Thoracic aorta (tissue), 2 donors: ENCODE data around the gene DCANP1. TPM values are rescaled to one million over a fixed set of nuclear protein-coding genes. Genes with fewer than 3 reads are reported as not detected.

ENCODE experiments used
- ATAC-seq: fragments of 150-250 bp; one replicate; pipeline ENCODE4 v1.8.0; 2017; ENCODE audit warnings: low read depth; ENCODE audit not compliant: insufficient number of reproducible peaks, low FRiP score
- DNase-seq: peaks from one replicate; pipeline ENCODE4 v3.0.0-alpha.2; 2020; ENCODE audit warnings: low spot score
- H3K27ac ChIP-seq, 2 donors: fragments of 200-600 bp; sonication (generic); 1 replicate in 1 of 2; 2 replicates in 1 of 2; pipeline ENCODE4 v1.5.1; 2016; ENCODE audit warnings: mild to moderate bottlenecking in 2 of 2, moderate library complexity in 2 of 2
- H3K27me3 ChIP-seq: fragments of 200-600 bp; sonication (generic); replicated peaks from 2 replicates; pipeline ENCODE4 v1.6.0; 2016; ENCODE audit warnings: mild to moderate bottlenecking; ENCODE audit not compliant: insufficient read depth
- H3K36me3 ChIP-seq: fragments of 200-600 bp; sonication (generic); one replicate; pipeline ENCODE4 v1.5.1; 2016
- H3K4me1 ChIP-seq, 2 donors: fragments of 200-600 bp; sonication (generic); 1 replicate in 1 of 2; 2 replicates in 1 of 2; pipeline versions ENCODE4 v1.5.1 to v1.6.0; 2016; ENCODE audit warnings: low read depth in 2 of 2, mild to moderate bottlenecking in 1 of 2; ENCODE audit not compliant: control insufficient read depth in 1 of 2
- H3K4me3 ChIP-seq: fragments of 200-600 bp; sonication (generic); 2 replicates; pipeline ENCODE4 v1.5.1; 2016; ENCODE audit warnings: mild to moderate bottlenecking
- H3K9me3 ChIP-seq: fragments of 200-600 bp; sonication (generic); 2 replicates; pipeline ENCODE4 v1.5.1; 2016
- total RNA-seq, 2 donors: library from RNA; depleted of rRNA; stranded (reverse); fragments of >200 nt; gene quantifications; one replicate each; pipeline versions ENCODE4 v1.1.0 to v1.2.3, GENCODE V29; 2016
- TF ChIP-seq, protein P1 (sequence below): fragments of 200-600 bp; sonication (generic); IDR thresholded peaks from one replicate; pipeline ENCODE4 v1.5.1; 2019; ENCODE audit warnings: antibody characterized with exemption

Gene DCANP1
- total RNA-seq, 2 donors from 2014 or later = not detected

DNA sequence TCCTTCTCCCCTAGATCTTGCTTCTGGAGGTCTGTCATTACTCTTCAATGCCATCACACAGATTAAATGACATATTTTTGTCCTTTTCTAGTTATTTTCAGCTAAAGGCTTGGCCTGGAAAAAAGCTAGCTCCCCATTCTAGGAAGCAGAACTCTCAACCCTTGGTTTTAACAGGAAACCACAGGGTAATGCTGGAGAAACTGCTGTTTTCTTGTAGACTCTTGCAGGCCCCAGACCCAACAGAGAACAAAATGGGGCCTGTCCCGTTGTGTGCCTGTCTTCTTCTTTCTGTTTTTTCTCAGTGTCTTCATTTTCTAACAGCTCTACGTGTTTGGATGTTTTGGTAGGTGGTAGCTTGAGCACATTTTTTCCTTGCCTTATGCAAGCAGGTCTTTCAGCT, 21.5 kb downstream of the DCANP1 start:
- Histone ChIP-seq H3K27me3 (no peaks in the 10 kb centered on the region), H3K4me3 (no peak overlapping the region), H3K36me3 (no peaks in the 10 kb centered on the region), H3K9me3 (peaks cover 5% of the 10 kb centered on the region), H3K27ac (no peak overlapping the region), H3K4me1 (peaks cover 0 to 16% of the 10 kb centered on the region in 2 donors)
- DNase-seq (no peak), ATAC-seq (no peak)
- TF ChIP-seq, protein P1, sequence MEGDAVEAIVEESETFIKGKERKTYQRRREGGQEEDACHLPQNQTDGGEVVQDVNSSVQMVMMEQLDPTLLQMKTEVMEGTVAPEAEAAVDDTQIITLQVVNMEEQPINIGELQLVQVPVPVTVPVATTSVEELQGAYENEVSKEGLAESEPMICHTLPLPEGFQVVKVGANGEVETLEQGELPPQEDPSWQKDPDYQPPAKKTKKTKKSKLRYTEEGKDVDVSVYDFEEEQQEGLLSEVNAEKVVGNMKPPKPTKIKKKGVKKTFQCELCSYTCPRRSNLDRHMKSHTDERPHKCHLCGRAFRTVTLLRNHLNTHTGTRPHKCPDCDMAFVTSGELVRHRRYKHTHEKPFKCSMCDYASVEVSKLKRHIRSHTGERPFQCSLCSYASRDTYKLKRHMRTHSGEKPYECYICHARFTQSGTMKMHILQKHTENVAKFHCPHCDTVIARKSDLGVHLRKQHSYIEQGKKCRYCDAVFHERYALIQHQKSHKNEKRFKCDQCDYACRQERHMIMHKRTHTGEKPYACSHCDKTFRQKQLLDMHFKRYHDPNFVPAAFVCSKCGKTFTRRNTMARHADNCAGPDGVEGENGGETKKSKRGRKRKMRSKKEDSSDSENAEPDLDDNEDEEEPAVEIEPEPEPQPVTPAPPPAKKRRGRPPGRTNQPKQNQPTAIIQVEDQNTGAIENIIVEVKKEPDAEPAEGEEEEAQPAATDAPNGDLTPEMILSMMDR = no peak

DNA sequence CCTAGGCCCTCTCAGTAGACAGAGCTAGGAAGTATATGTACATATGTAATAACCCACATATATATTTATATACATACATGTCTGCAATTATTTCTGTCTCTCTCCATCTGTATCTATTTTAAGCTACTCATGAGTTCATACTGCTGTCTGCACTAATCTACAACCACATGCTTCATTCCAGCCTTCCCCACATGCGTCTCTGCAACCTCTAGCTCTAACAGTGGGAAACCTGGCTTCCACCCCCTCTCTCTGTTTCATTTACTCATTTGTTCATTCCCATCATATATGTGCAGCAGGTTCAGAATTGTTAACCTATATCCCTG, 23.3 kb downstream of the DCANP1 start:
- H3K4me3 ChIP-seq = no peak overlapping the region
- no peaks in the 10 kb centered on the region for H3K36me3 ChIP-seq
- H3K27ac ChIP-seq = no peak overlapping the region
- H3K27me3 ChIP-seq = no peaks in the 10 kb centered on the region
- ATAC-seq (no peak), DNase-seq (no peak)
- TF ChIP-seq, protein P1 = no peak
- peaks cover 5% of the 10 kb centered on the region for H3K9me3 ChIP-seq
- no peaks in the 10 kb centered on the region for H3K4me1 ChIP-seq

DNA sequence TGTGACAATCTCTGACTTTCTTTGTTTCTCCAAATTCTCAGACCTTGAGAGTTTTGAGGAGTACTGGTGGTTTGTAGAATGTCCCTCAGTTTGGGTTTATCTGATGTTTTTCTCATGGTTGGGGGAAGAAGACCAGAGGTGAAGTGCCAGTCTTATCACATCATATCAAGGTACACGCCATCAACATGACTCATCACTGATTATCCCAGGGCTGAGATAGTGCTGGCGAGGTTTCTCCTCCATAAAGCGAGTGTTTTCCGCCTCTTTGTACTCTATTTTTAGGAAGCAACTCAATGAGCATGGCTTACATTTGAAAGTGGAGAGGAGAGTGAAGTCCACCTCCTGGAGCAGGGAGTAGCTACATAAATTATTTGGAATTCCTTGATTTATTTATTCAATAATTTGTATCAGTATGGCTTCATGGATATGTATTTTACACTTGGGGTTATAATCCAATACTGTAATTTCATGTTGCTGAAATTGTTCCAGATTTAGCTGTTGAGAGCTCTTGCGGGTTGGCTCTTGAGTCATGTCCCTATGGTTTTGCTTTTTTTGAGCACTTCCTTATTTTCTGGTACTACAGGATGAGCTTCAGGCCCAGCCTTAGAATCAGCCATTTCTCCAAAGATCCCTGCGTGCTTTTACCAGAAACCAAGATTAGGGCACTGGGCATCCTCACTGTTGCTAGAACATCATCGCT, 23.9 kb downstream of the DCANP1 start:
- H3K4me3 ChIP-seq = no peak overlapping the region
- no peak for DNase-seq
- H3K9me3 ChIP-seq = peaks cover under 1% of the 10 kb centered on the region
- no peaks in the 10 kb centered on the region for H3K4me1 ChIP-seq
- no peak overlapping the region for H3K27ac ChIP-seq
- no peak for ATAC-seq
- TF ChIP-seq, protein P1 = no peak
- H3K36me3 ChIP-seq = no peaks in the 10 kb centered on the region
- H3K27me3 ChIP-seq = no peaks in the 10 kb centered on the region

DNA sequence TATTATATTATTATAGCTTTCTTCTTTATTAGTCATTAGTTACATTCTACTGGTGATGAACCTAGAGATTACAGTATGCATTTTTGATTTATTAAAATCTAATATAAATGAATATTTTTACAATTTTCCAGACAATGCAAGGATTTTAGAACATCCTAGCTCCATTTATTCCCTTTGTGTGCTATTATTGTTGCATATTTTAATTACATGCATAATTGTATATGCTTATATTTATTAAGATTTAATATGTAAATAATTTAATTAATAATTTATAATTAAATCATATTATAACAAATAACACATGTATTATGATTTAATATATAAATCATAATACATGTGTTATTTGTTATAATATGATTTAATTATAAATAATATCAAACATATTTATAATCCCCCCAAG, 24.7 kb downstream of the DCANP1 start:
- Histone ChIP-seq H3K9me3 (no peaks in the 10 kb centered on the region), H3K36me3 (no peaks in the 10 kb centered on the region), H3K4me3 (no peak overlapping the region), H3K27me3 (no peaks in the 10 kb centered on the region), H3K27ac (no peak overlapping the region), H3K4me1 (no peaks in the 10 kb centered on the region)
- TF ChIP-seq, protein P1 = no peak
- no peak for ATAC-seq
- no peak for DNase-seq

DNA sequence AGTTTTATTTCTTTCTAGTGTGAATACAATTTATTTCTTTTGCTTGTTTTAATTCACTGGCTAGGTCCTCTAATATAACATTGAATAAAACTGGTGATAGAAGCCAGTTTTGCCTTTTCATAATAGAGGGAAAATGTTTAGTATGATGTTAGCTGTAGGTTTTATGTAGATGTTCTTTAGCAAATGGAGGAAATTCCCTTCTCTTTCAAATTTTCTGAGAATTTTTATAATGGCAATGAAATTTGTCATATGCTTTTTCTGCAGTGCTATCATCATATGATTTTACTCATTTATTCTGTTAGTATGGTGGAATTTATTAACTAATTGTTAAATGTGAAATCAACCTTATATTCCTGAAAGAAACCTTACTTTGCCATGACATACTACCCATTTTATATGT, 30.1 kb downstream of the DCANP1 start:
- Histone ChIP-seq H3K27ac (no peak overlapping the region), H3K4me1 (no peaks in the 10 kb centered on the region), H3K9me3 (no peaks in the 10 kb centered on the region), H3K36me3 (no peaks in the 10 kb centered on the region), H3K4me3 (no peak overlapping the region), H3K27me3 (no peaks in the 10 kb centered on the region)
- DNase-seq (no peak), ATAC-seq (no peak)
- TF ChIP-seq, protein P1 = no peak
